ENCODE results near the gene SPATA1. TPM values are rescaled to one million over a fixed set of nuclear protein-coding genes. Genes with fewer than 3 reads are reported as not detected.

SPATA1 gene
- total and polyA plus RNA-seq, 2 of the 13 experiments (the other 11 are each of a cell fraction or from before 2014, with no cell fraction given): 0.70 to 1.4 TPM

- TF ChIP-seq PRDM15 (CRISPR knock-in tag; IDR thresholded peaks at IDR 0.05) (no peak), ZNF777 (CRISPR knock-in tag; IDR thresholded peaks at IDR 0.05) (no peak), ZBTB34 (CRISPR knock-in tag; IDR thresholded peaks at IDR 0.05) (no peak), KAT2B (IDR thresholded peaks at IDR 0.05; ENCODE audit: borderline replicate concordance, low read depth, low read length) (no peak), ZNF335 (CRISPR knock-in tag; IDR thresholded peaks at IDR 0.05) (no peak), ZNF446 (CRISPR knock-in tag; IDR thresholded peaks at IDR 0.05) (no peak), NRL (CRISPR knock-in tag; IDR thresholded peaks at IDR 0.05; ENCODE audit: borderline replicate concordance) (no peak), SOX13 (IDR thresholded peaks at IDR 0.05) (no peak), SOX13 (CRISPR knock-in tag; conservative IDR thresholded peaks at IDR 0.05 in 1 of 2, IDR thresholded peaks at IDR 0.05 in 1 of 2) (no peak), MTA1 (CRISPR knock-in tag; IDR thresholded peaks at IDR 0.05; ENCODE audit: borderline replicate concordance) (no peak), CBX1 (IDR thresholded peaks at IDR 0.05; ENCODE audit: low read depth) (no peak), ZNF468 (CRISPR knock-in tag; IDR thresholded peaks at IDR 0.05) (no peak), SOX6 (IDR thresholded peaks at IDR 0.05) (no peak), SOX6 (CRISPR knock-in tag; IDR thresholded peaks at IDR 0.05) (peak; percentile 32; the same call in 1 of the 2 replicates), NCOA1 (CRISPR knock-in tag; IDR thresholded peaks at IDR 0.05) (no peak), ZNF766 (CRISPR knock-in tag; IDR thresholded peaks at IDR 0.05; ENCODE audit: borderline replicate concordance) (no peak), GRHL1 (CRISPR knock-in tag; conservative IDR thresholded peaks at IDR 0.05) (no peak), MXD4 (CRISPR knock-in tag; IDR thresholded peaks at IDR 0.05) (peak; percentile 42; the same call in 1 of the 2 replicates), SP140L (CRISPR knock-in tag; IDR thresholded peaks at IDR 0.05; ENCODE audit: borderline replicate concordance) (no peak), E2F2 (CRISPR knock-in tag; IDR thresholded peaks at IDR 0.05; ENCODE audit: borderline replicate concordance) (no peak), ZNF274 (CRISPR knock-in tag; IDR thresholded peaks at IDR 0.05) (no peak)
These were observed 98.0 kb downstream of the SPATA1 start (continued) for GRCh38 chr1:84603941-84604830.
